Sigmoid colon (tissue), 7 donors: ENCODE results near the gene RAPSN. TPM values are rescaled to one million over a fixed set of nuclear protein-coding genes. Genes with fewer than 3 reads are reported as not detected.

Experiments used
- DNase-seq: peaks from one replicate; pipeline ENCODE4 v3.0.0-alpha.2; 2019
- H3K27ac ChIP-seq, 4 donors: fragments of 200-600 bp; sonication (generic); one replicate each; pipeline ENCODE4 v1.5.1; 2016 to 2019; ENCODE audit warnings: mild to moderate bottlenecking in 1 of 4
- H3K27me3 ChIP-seq, 3 donors: fragments of 200-600 bp; sonication (generic); one replicate each; pipeline ENCODE4 v1.5.1; 2019; ENCODE audit warnings: mild to moderate bottlenecking in 1 of 3
- H3K36me3 ChIP-seq, 4 donors: fragments of 200-600 bp; sonication (generic); one replicate each; pipeline ENCODE4 v1.5.1; 2016 to 2019
- H3K4me1 ChIP-seq, 4 donors: fragments of 200-600 bp; sonication (generic); one replicate each; pipeline ENCODE4 v1.5.1; 2017 to 2019
- H3K4me3 ChIP-seq, 4 donors: fragments of 200-600 bp; sonication (generic); one replicate each; pipeline ENCODE4 v1.5.1; 2017 to 2019; ENCODE audit warnings: mild to moderate bottlenecking in 2 of 4, moderate library complexity in 1 of 4
- H3K9me3 ChIP-seq, 4 donors: fragments of 200-600 bp in 3 of 4; sonication (generic) in 3 of 4; one replicate each; pipeline versions ENCODE4 v1.5.1 to v1.6.1; 2013 to 2019
- CTCF ChIP-seq, 4 experiments: fragments of 450-650 bp in 3 of 4; fragments of 200-600 bp in 1 of 4; IDR thresholded peaks; one replicate each; pipeline ENCODE4 v1.5.1; 2016 to 2019; ENCODE audit warnings: antibody characterized with exemption in 4 of 4, mild to moderate bottlenecking in 3 of 4, moderate library complexity in 2 of 4
- EP300 ChIP-seq, 4 donors: sonication (generic); formaldehyde crosslinking; IDR thresholded peaks; one replicate each; pipeline ENCODE4 v1.6.1; 2017; ENCODE audit warnings: antibody characterized with exemption in 4 of 4
- POLR2A ChIP-seq, 2 donors: fragments of 450-650 bp; IDR thresholded peaks; one replicate each; pipeline ENCODE4 v1.6.1; 2016; ENCODE audit warnings: antibody characterized with exemption in 2 of 2, mild to moderate bottlenecking in 2 of 2, moderate library complexity in 2 of 2
- POLR2AphosphoS5 ChIP-seq, 4 donors: sonication (generic); formaldehyde crosslinking; IDR thresholded peaks; one replicate each; pipeline ENCODE4 v1.6.1; 2017; ENCODE audit warnings: antibody characterized with exemption in 4 of 4
- WGBS, 2 donors: extraction: QIAGEN DNeasy Blood & Tissue Kit; methylation state at CpG; one replicate each; pipeline ENCODE4 v1.1.7; 2013; 5-methylcytosine and 5-hydroxymethylcytosine counted together
- intact Hi-C: fragments of 100-400 bp; cut with DNase I; formaldehyde crosslinking; loops from one replicate; pipeline ENCODE4 v1.15.1; 2023
- polyA plus RNA-seq, 3 donors: library from polyadenylated mRNA; stranded (reverse); fragments of 200-250 nt; gene quantifications; one replicate each; pipeline ENCODE4 v1.2.3, GENCODE V29; 2013
- total RNA-seq, 4 donors: library from RNA; depleted of rRNA; stranded (reverse); fragments of >200 nt; gene quantifications; one replicate each; pipeline ENCODE4 v1.1.0, GENCODE V29; 2016
- donor health status: healthy with polysubstance abuse.
- donor health status: Bipolar disorder and iron deficiency.
- donor health status: healthy.

RAPSN gene
- total and polyA plus RNA-seq, 7 donors: 0.27 to 0.61 (median 0.46) TPM; not detected in 3

GRCh38 chr11:47413351-47413750, 35.6 kb downstream of the RAPSN start:
- Histone ChIP-seq H3K4me3 (no peak overlapping the region), H3K36me3 (peaks cover 2 to 66% (median 28%) of the 10 kb centered on the region in 4 donors), H3K4me1 (peaks cover 0 to 70% (median 54%) of the 10 kb centered on the region in 4 donors), H3K27me3 (no peaks in the 10 kb centered on the region), H3K9me3 (no peaks in the 10 kb centered on the region), H3K27ac (peak overlapping the region; percentile 84 to 93 (median 90))
- TF ChIP-seq POLR2AphosphoS5 (IDR thresholded peaks at IDR 0.05): no peak
- no peak for TF ChIP-seq EP300 (IDR thresholded peaks at IDR 0.05)
- no peak for TF ChIP-seq POLR2A (IDR thresholded peaks at IDR 0.05)
- no peak for TF ChIP-seq CTCF (IDR thresholded peaks at IDR 0.05)
- intact Hi-C loops: no loop called here
- 91 to 94% methylated on average over 13 of the region's 13 CpGs for WGBS, 2 donors
- DNase-seq: no peak

GRCh38 chr11:47411884-47412746, 36.8 kb downstream of the RAPSN start:
- intact Hi-C loops: no loop called here
- TF ChIP-seq POLR2A (IDR thresholded peaks at IDR 0.05): no peak
- peak in 3 of 4 experiments; percentile 47 to 66 (median 57) for TF ChIP-seq CTCF (IDR thresholded peaks at IDR 0.05)
- Histone ChIP-seq H3K4me3 (no peak overlapping the region), H3K27me3 (no peaks in the 10 kb centered on the region), H3K4me1 (peaks cover 0 to 78% (median 59%) of the 10 kb centered on the region in 4 donors), H3K9me3 (no peaks in the 10 kb centered on the region), H3K27ac (peak overlapping the region in 3 of 4 donors; percentile 21 to 91 (median 43)), H3K36me3 (peaks cover 2 to 54% (median 28%) of the 10 kb centered on the region in 4 donors)
- WGBS, 2 donors: 77 to 81% methylated on average over 12 of the region's 12 CpGs
- peak; percentile 74 for DNase-seq

- Histone ChIP-seq H3K27me3 (no peaks in the 10 kb centered on the region), H3K4me1 (peaks cover 0 to 69% (median 48%) of the 10 kb centered on the region in 4 donors), H3K4me3 (peak overlapping the region in 1 of 4 donors; percentile 83), H3K36me3 (peaks cover 2 to 54% (median 27%) of the 10 kb centered on the region in 4 donors), H3K9me3 (no peaks in the 10 kb centered on the region), H3K27ac (peak overlapping the region; percentile 84 to 96 (median 95))
- no peak for DNase-seq
- no peak for TF ChIP-seq CTCF (IDR thresholded peaks at IDR 0.05)
- no peak for TF ChIP-seq EP300 (IDR thresholded peaks at IDR 0.05)
- TF ChIP-seq POLR2AphosphoS5 (IDR thresholded peaks at IDR 0.05): no peak
- no peak for TF ChIP-seq POLR2A (IDR thresholded peaks at IDR 0.05)
- 83 to 87% methylated on average over 12 of the region's 12 CpGs for WGBS, 2 donors
- intact Hi-C loops: no loop called here
Observed at GRCh38 chr11:47410370-47411264, 38.3 kb downstream of the RAPSN start.

- peak overlapping the region; percentile 84 to 96 (median 95) for H3K27ac ChIP-seq
- no peaks in the 10 kb centered on the region for H3K27me3 ChIP-seq
- peak overlapping the region; percentile 61 to 85 (median 77) for H3K4me3 ChIP-seq
- no peak for TF ChIP-seq POLR2A (IDR thresholded peaks at IDR 0.05)
- no peak for TF ChIP-seq EP300 (IDR thresholded peaks at IDR 0.05)
- no peak for TF ChIP-seq CTCF (IDR thresholded peaks at IDR 0.05)
- TF ChIP-seq POLR2AphosphoS5 (IDR thresholded peaks at IDR 0.05): no peak
- peaks cover 0 to 60% (median 42%) of the 10 kb centered on the region in 4 donors for H3K4me1 ChIP-seq
- 86 to 88% methylated on average over 31 of the region's 31 CpGs for WGBS, 2 donors
- no peaks in the 10 kb centered on the region for H3K9me3 ChIP-seq
- DNase-seq: no peak
- peaks cover 2 to 46% (median 22%) of the 10 kb centered on the region in 4 donors for H3K36me3 ChIP-seq
- intact Hi-C loops: loop anchor here (5.0 kb wide), 5 partner anchors 137 to 438 kb away; partner anchors contain the start of genes FNBP4, KBTBD4, MADD and NDUFS3
Observed at GRCh38 chr11:47409440-47410369, 39.2 kb downstream of the RAPSN start.
